IPS DF 4.7 (cell line): ENCODE results near the gene ETV2.
A peak's percentile ranks its signal among the peaks of the same experiment; 100 is the strongest.
"Not testable (repeated sequence)": the region's sequence is repeated elsewhere in the genome, so short reads cannot be mapped to it uniquely, and the experiment has no call there.

Experiments
- DNase-seq: peaks from one replicate; pipeline ENCODE4 v3.0.0-alpha.2; 2013; ENCODE audit warnings: low spot score; ENCODE audit errors: extremely low read depth

Gene ETV2

GRCh38 chr19:35641515-35642151 is at the start of gene ETV2:
Gene ETV2, plus strand, starts transcription at chr19:35641745. Its CDS starts 716 bp downstream, at chr19:35642461.
- no peak for DNase-seq

GRCh38 chr19:35592226-35592625 is 49.3 kb upstream of the ETV2 start:
- DNase-seq: peak; percentile 66

- not testable (repeated sequence) for DNase-seq
Measured at GRCh38 chr19:35595026-35595425, 46.5 kb upstream of the ETV2 start.

GRCh38 chr19:35595928-35596327 is 45.6 kb upstream of the ETV2 start:
- no peak for DNase-seq

GRCh38 chr19:35596366-35596999 is 45.1 kb upstream of the ETV2 start:
- no peak for DNase-seq

GRCh38 chr19:35601971-35602370 is 39.6 kb upstream of the ETV2 start:
- no peak for DNase-seq

- not testable (repeated sequence) for DNase-seq
Measured at GRCh38 chr19:35604436-35604835, 37.1 kb upstream of the ETV2 start.

GRCh38 chr19:35607170-35607569 is 34.4 kb upstream of the ETV2 start:
- not testable (repeated sequence) for DNase-seq

GRCh38 chr19:35607661-35608060 is 33.9 kb upstream of the ETV2 start:
- no peak for DNase-seq

GRCh38 chr19:35608251-35608650 is 33.3 kb upstream of the ETV2 start:
- DNase-seq: no peak

GRCh38 chr19:35609851-35610353 is 31.6 kb upstream of the ETV2 start:
- DNase-seq: no peak

- no peak for DNase-seq
Measured at GRCh38 chr19:35612224-35612558, 29.4 kb upstream of the ETV2 start.

- peak; percentile 60 for DNase-seq
Measured at GRCh38 chr19:35612559-35613321, 28.8 kb upstream of the ETV2 start, which contains the start of gene HAUS5. Gene HAUS5, plus strand, starts transcription at chr19:35612735. Its CDS starts 60 bp downstream, at chr19:35612795.

GRCh38 chr19:35613574-35613973 is 28.0 kb upstream of the ETV2 start:
- no peak for DNase-seq

- DNase-seq: no peak
Measured at GRCh38 chr19:35615036-35615435, 26.5 kb upstream of the ETV2 start.

- DNase-seq: no peak
Measured at GRCh38 chr19:35618857-35619256, 22.7 kb upstream of the ETV2 start.

- no peak for DNase-seq
Measured at GRCh38 chr19:35619290-35619923, 22.1 kb upstream of the ETV2 start.

- no peak for DNase-seq
Measured at GRCh38 chr19:35620001-35620400, 21.5 kb upstream of the ETV2 start.

- DNase-seq: no peak
Measured at GRCh38 chr19:35621708-35622107, 19.8 kb upstream of the ETV2 start.

- no peak for DNase-seq
Measured at GRCh38 chr19:35622750-35623149, 18.8 kb upstream of the ETV2 start.

- DNase-seq: no peak
Measured at GRCh38 chr19:35623327-35624010, 18.1 kb upstream of the ETV2 start.
